MM.1S (cell line): Measurements from ENCODE around the gene ADAMTS6.

Source experiments
- DNase-seq: peaks from one replicate; pipeline ENCODE4 v3.0.0-alpha.2; 2015
- H2AFZ ChIP-seq: fragments of 300-600 bp; sonication (generic); 2 replicates; pipeline ENCODE4 v1.6.0; 2016; ENCODE audit warnings: antibody characterized with exemption, low read length
- H3F3A ChIP-seq: fragments of 300-600 bp; sonication (generic); 2 replicates; pipeline ENCODE4 v1.6.1; 2016; ENCODE audit warnings: mild to moderate bottlenecking, antibody characterized with exemption, low read length, moderate library complexity, mixed read lengths; ENCODE audit not compliant: insufficient read depth
- H3K27ac ChIP-seq: fragments of 300-600 bp; sonication (generic); 2 replicates; pipeline ENCODE4 v1.5.1; 2016; ENCODE audit warnings: mild to moderate bottlenecking, low read length
- H3K27me3 ChIP-seq: fragments of 300-600 bp; sonication (generic); replicated peaks from 2 replicates; pipeline ENCODE4 v1.6.0; 2016; ENCODE audit warnings: low read length; ENCODE audit not compliant: insufficient read depth
- H3K36me3 ChIP-seq: fragments of 300-600 bp; sonication (generic); replicated peaks from 2 replicates; pipeline ENCODE4 v1.6.1; 2016; ENCODE audit warnings: mild to moderate bottlenecking, low read length, mixed read lengths; ENCODE audit not compliant: insufficient read depth
- H3K4me1 ChIP-seq: fragments of 300-600 bp; sonication (generic); 2 replicates; pipeline ENCODE4 v1.6.1; 2016; ENCODE audit warnings: low read length, mixed read lengths
- H3K4me2 ChIP-seq: fragments of 300-600 bp; sonication (generic); 2 replicates; pipeline ENCODE4 v1.6.0; 2016; ENCODE audit warnings: low read depth, low read length
- H3K4me3 ChIP-seq: fragments of 300-600 bp; sonication (generic); 2 replicates; pipeline ENCODE4 v1.5.1; 2016; ENCODE audit warnings: low read length, mixed read lengths
- H3K79me2 ChIP-seq: fragments of 300-600 bp; sonication (generic); 2 replicates; pipeline ENCODE4 v1.6.1; 2016; ENCODE audit warnings: mixed run types, low read length, mixed read lengths
- H3K9ac ChIP-seq: fragments of 300-600 bp; sonication (generic); 2 replicates; pipeline ENCODE4 v1.6.1; 2016; ENCODE audit warnings: low read length, mixed read lengths
- H3K9me2 ChIP-seq: fragments of 300-600 bp; sonication (generic); replicated peaks from 2 replicates; pipeline ENCODE4 v1.6.1; 2016; ENCODE audit warnings: mild to moderate bottlenecking, low read length, mixed read lengths; ENCODE audit not compliant: insufficient read depth
- H3K9me3 ChIP-seq: fragments of 300-600 bp; sonication (generic); replicated peaks from 2 replicates; pipeline ENCODE4 v1.6.1; 2016; ENCODE audit warnings: mild to moderate bottlenecking, low read length, mixed read lengths; ENCODE audit not compliant: insufficient read depth
- H4K20me1 ChIP-seq: fragments of 300-600 bp; sonication (generic); 2 replicates; pipeline ENCODE4 v1.6.1; 2016; ENCODE audit warnings: mild to moderate bottlenecking, low read length, moderate library complexity, mixed read lengths; ENCODE audit not compliant: insufficient read depth
- CTCF ChIP-seq: fragments of 300-600 bp; sonication (generic); IDR thresholded peaks from 2 replicates; pipeline ENCODE4 v1.5.1; 2016; ENCODE audit warnings: antibody characterized with exemption, low read length, mixed read lengths
- EZH2 ChIP-seq: fragments of 300-600 bp; sonication (generic); optimal IDR thresholded peaks from 2 replicates; pipeline ENCODE3; 2017; ENCODE audit warnings: low read depth, mild to moderate bottlenecking, antibody characterized with exemption, low read length, mixed read lengths
- EZH2phosphoT487 ChIP-seq: fragments of 300-600 bp; sonication (generic); IDR thresholded peaks from 2 replicates; pipeline ENCODE4 v1.6.1; 2018; ENCODE audit warnings: antibody characterized with exemption, low read length

Gene ADAMTS6

GRCh38 chr5:65363499-65363898 is 118.2 kb downstream of the ADAMTS6 start:
- Histone ChIP-seq H3K4me3 (no peak overlapping the region), H3K27ac (no peak overlapping the region), H3K36me3 (no peaks in the 10 kb centered on the region), H3K9me3 (no peaks in the 10 kb centered on the region), H2AFZ (no peak overlapping the region), H3F3A (no peaks in the 10 kb centered on the region), H3K9ac (no peak overlapping the region), H3K4me1 (no peaks in the 10 kb centered on the region), H4K20me1 (no peaks in the 10 kb centered on the region), H3K9me2 (no peaks in the 10 kb centered on the region), H3K79me2 (no peaks in the 10 kb centered on the region), H3K27me3 (no peaks in the 10 kb centered on the region), H3K4me2 (no peak overlapping the region)
- no peak for TF ChIP-seq EZH2phosphoT487
- TF ChIP-seq EZH2, result no peak
- TF ChIP-seq CTCF, result no peak
- DNase-seq, result no peak

- Histone ChIP-seq H3K9ac (no peak overlapping the region), H3K9me3 (no peaks in the 10 kb centered on the region), H3K36me3 (no peaks in the 10 kb centered on the region), H3K79me2 (no peaks in the 10 kb centered on the region), H3K4me1 (no peaks in the 10 kb centered on the region), H3K9me2 (0 out of 2 replicates have a peak, but pooled peaks cover 3% of the 10 kb centered on the region), H3K27me3 (no peaks in the 10 kb centered on the region), H3K4me3 (no peak overlapping the region), H3F3A (no peaks in the 10 kb centered on the region), H3K27ac (no peak overlapping the region), H3K4me2 (no peak overlapping the region), H4K20me1 (no peaks in the 10 kb centered on the region), H2AFZ (no peak overlapping the region)
- DNase-seq, result no peak
- no peak for TF ChIP-seq EZH2phosphoT487
- no peak for TF ChIP-seq EZH2
- TF ChIP-seq CTCF, result no peak
Measured at GRCh38 chr5:65359981-65360380, 121.7 kb downstream of the ADAMTS6 start.

- H3K36me3 ChIP-seq, result no peaks in the 10 kb centered on the region
- no peaks in the 10 kb centered on the region for H3F3A ChIP-seq
- no peak for TF ChIP-seq EZH2
- TF ChIP-seq EZH2phosphoT487, result no peak
- no peak for TF ChIP-seq CTCF
- no peak overlapping the region for H3K9ac ChIP-seq
- no peaks in the 10 kb centered on the region for H3K79me2 ChIP-seq
- no peaks in the 10 kb centered on the region for H4K20me1 ChIP-seq
- no peaks in the 10 kb centered on the region for H3K9me3 ChIP-seq
- H3K4me2 ChIP-seq, result peak overlapping the region; percentile 49; the same call in 1 of the 2 replicates
- no peak overlapping the region for H3K27ac ChIP-seq
- no peaks in the 10 kb centered on the region for H3K27me3 ChIP-seq
- H3K4me1 ChIP-seq, result no peaks in the 10 kb centered on the region
- no peak overlapping the region for H3K4me3 ChIP-seq
- peak overlapping the region; percentile 50 for H2AFZ ChIP-seq
- peak; percentile 39 for DNase-seq
- H3K9me2 ChIP-seq, result 0 out of 2 replicates have a peak, but pooled peaks cover 3% of the 10 kb centered on the region
Measured at GRCh38 chr5:65359569-65359968, 122.2 kb downstream of the ADAMTS6 start.
